AG08395 (cell line): ENCODE data around the gene PFN1.

ENCODE experiments used
- DNase-seq: peaks from one replicate; pipeline ENCODE4 v3.0.0; 2012; ENCODE audit warnings: mixed read lengths, low spot score

The PFN1 gene

GRCh38 chr17:4948166-4948930 is at the start of gene PFN1:
PFN1 (minus strand) TSS chr17:4948530; CDS start chr17:4948394, 136 bp downstream.
- DNase-seq = peak; percentile 91

- DNase-seq = peak; percentile 98
These were observed 49.1 kb upstream of the PFN1 start, which contains the start of the genes INCA1 and KIF1C for GRCh38 chr17:4997302-4998026. INCA1 (minus strand) TSS chr17:4997522; CDS start chr17:4994437, 3,085 bp downstream. KIF1C (plus strand) TSS chr17:4997950; CDS start chr17:5000247, 2,297 bp downstream.

GRCh38 chr17:4994081-4994595 is 45.8 kb upstream of the PFN1 start:
- DNase-seq = no peak

- no peak for DNase-seq
These were observed 39.6 kb upstream of the PFN1 start for GRCh38 chr17:4987767-4988567.

- DNase-seq = peak; percentile 86
These were observed 38.8 kb upstream of the PFN1 start, which contains the start of gene CAMTA2 for GRCh38 chr17:4986951-4987766. CAMTA2 (minus strand) TSS chr17:4987675; CDS start chr17:4986222, 1,453 bp downstream.

GRCh38 chr17:4986403-4986802 is 38.1 kb upstream of the PFN1 start:
- no peak for DNase-seq

- no peak for DNase-seq
These were observed 34.0 kb upstream of the PFN1 start for GRCh38 chr17:4982305-4982704.

GRCh38 chr17:4980644-4981216 is 32.4 kb upstream of the PFN1 start:
- DNase-seq = peak; percentile 61

GRCh38 chr17:4978726-4979125 is 30.4 kb upstream of the PFN1 start:
- DNase-seq = no peak

- DNase-seq = no peak
These were observed 25.9 kb upstream of the PFN1 start for GRCh38 chr17:4974115-4974670.

- no peak for DNase-seq
These were observed 25.2 kb upstream of the PFN1 start for GRCh38 chr17:4973256-4974114.

- DNase-seq = no peak
These were observed 24.4 kb upstream of the PFN1 start for GRCh38 chr17:4972752-4973151.

GRCh38 chr17:4972322-4972721 is 24.0 kb upstream of the PFN1 start:
- no peak for DNase-seq

- DNase-seq = no peak
These were observed 23.5 kb upstream of the PFN1 start for GRCh38 chr17:4971826-4972225.

- no peak for DNase-seq
These were observed 21.9 kb upstream of the PFN1 start for GRCh38 chr17:4970273-4970672.

GRCh38 chr17:4969551-4970173 is 21.3 kb upstream of the PFN1 start:
- no peak for DNase-seq

GRCh38 chr17:4969047-4969550 is 20.8 kb upstream of the PFN1 start:
- DNase-seq = peak; percentile 76

- no peak for DNase-seq
These were observed 20.2 kb upstream of the PFN1 start for GRCh38 chr17:4968486-4969046.
